GM12878 (cell line): ENCODE data around the gene TRIM45. TPM values are rescaled to one million over a fixed set of nuclear protein-coding genes. Genes with fewer than 3 reads are reported as not detected.

ENCODE experiments used
- ATAC-seq: fragments of 200-7000 bp; cut with Tn5 transposase; 3 replicates; pipeline ENCODE4 v1.9.1; 2020; ENCODE audit warnings: mild to moderate bottlenecking, moderate library complexity
- BruUV-seq: library from RNA; stranded (reverse); fragments of 400-500 nt; replicated peaks from 2 replicates; lab custom pipeline; 2021; lab: Mats Ljungman, UMichigan
- CTCF ChIA-PET: fragments of 300-600 bp; sonication (Branson Sonifier 250); formaldehyde crosslinking; extraction: SDS; loops from one replicate; lab custom pipeline; 2021; ENCODE audit warnings: inconsistent platforms; lab: Yijun Ruan, JAX
- POLR2A ChIA-PET: fragments of 350-600 bp; formaldehyde crosslinking; extraction: SDS; loops from one replicate; lab custom pipeline; 2021; ENCODE audit warnings: inconsistent platforms; lab: Charles Lee
- RAD21 ChIA-PET: fragments of 300-600 bp; sonication (Branson Sonifier 250); formaldehyde crosslinking; loops from one replicate; lab custom pipeline; 2023; ENCODE audit warnings: antibody characterized with exemption; ENCODE audit not compliant: unreplicated experiment; lab: Charles Lee
- SMC1A ChIA-PET: fragments of 300-600 bp; sonication (Branson Sonifier 250); formaldehyde crosslinking; loops from one replicate; lab custom pipeline; 2023; ENCODE audit not compliant: unreplicated experiment, uncharacterized antibody; lab: Charles Lee
- DNase-seq: peaks from one replicate; pipeline ENCODE4 v3.0.0-alpha.2; 2011; ENCODE audit warnings: low read depth, low spot score
- FAIRE-seq: peaks from 3 replicates; lab custom pipeline; 2011; peaks lifted over from hg19 to GRCh38; lab: Jason Lieb, UNC
- H2AFZ ChIP-seq: 2 replicates; pipeline ENCODE4 v1.6.0; 2011; ENCODE audit warnings: low read depth, low read length, control low read depth; ENCODE audit not compliant: control insufficient read depth
- H3K27ac ChIP-seq: 2 replicates; pipeline ENCODE4 v1.5.1; 2011; ENCODE audit warnings: control low read depth; ENCODE audit not compliant: control insufficient read depth, insufficient read depth
- H3K27me3 ChIP-seq, 2 experiments: replicated peaks in 1 of 2; 2 replicates each; pipeline versions ENCODE4 v1.6.0 to v1.6.1; 2011; ENCODE audit warnings: low read length in 1 of 2; ENCODE audit not compliant: control insufficient read depth in 2 of 2, insufficient read depth in 2 of 2
- H3K36me3 ChIP-seq, 2 experiments: 2 replicates each; pipeline ENCODE4 v1.5.1; 2011; ENCODE audit warnings: low read length in 1 of 2; ENCODE audit not compliant: control insufficient read depth in 2 of 2, insufficient read depth in 2 of 2
- H3K4me1 ChIP-seq: 2 replicates; pipeline ENCODE4 v1.6.1; 2011; ENCODE audit warnings: mild to moderate bottlenecking, low read length, moderate library complexity, mixed read lengths; ENCODE audit not compliant: control insufficient read depth, insufficient read depth
- H3K4me2 ChIP-seq: 2 replicates; pipeline ENCODE4 v1.6.0; 2011; ENCODE audit warnings: control low read depth; ENCODE audit not compliant: control insufficient read depth, insufficient read depth
- H3K4me3 ChIP-seq: fragments of 200-600 bp; sonication (generic); 2 replicates; pipeline ENCODE4 v1.5.1; 2016
- H3K79me2 ChIP-seq: 2 replicates; pipeline ENCODE4 v1.6.0; 2011; ENCODE audit warnings: low read length; ENCODE audit not compliant: control insufficient read depth, insufficient read depth
- H3K9ac ChIP-seq: 2 replicates; pipeline ENCODE4 v1.8.0; 2011; ENCODE audit warnings: low read length, control low read depth, mixed read lengths; ENCODE audit not compliant: control insufficient read depth, insufficient read depth
- H3K9me3 ChIP-seq: replicated peaks from 3 replicates; pipeline ENCODE4 v1.5.1; 2011; ENCODE audit warnings: mild to moderate bottlenecking, low read length; ENCODE audit not compliant: control insufficient read depth, insufficient read depth
- H4K20me1 ChIP-seq: 2 replicates; pipeline ENCODE4 v1.6.0; 2011; ENCODE audit not compliant: control insufficient read depth, insufficient read depth
- E2F8 ChIP-seq: fragments of 450-650 bp; IDR thresholded peaks from 2 replicates; pipeline ENCODE4 v1.6.1; 2018; ENCODE audit warnings: mild to moderate bottlenecking, low read depth, moderate library complexity; ENCODE audit not compliant: partially characterized antibody
- ETV6 ChIP-seq, 2 experiments: fragments of 450-650 bp in 1 of 2; IDR thresholded peaks in 1 of 2; conservative IDR thresholded peaks in 1 of 2; 2 replicates each; pipeline ENCODE4 v1.6.1; 2014; ENCODE audit warnings: antibody characterized with exemption in 1 of 2, borderline replicate concordance in 1 of 2, low read depth in 1 of 2, mild to moderate bottlenecking in 1 of 2, moderate library complexity in 1 of 2
- MYC ChIP-seq: IDR thresholded peaks from 2 replicates; pipeline ENCODE4 v1.6.1; 2011; ENCODE audit warnings: mild to moderate bottlenecking, low read length, moderate library complexity, inconsistent platforms; ENCODE audit not compliant: insufficient read depth, insufficient replicate concordance, insufficient read length, severe bottlenecking
- SMAD5 ChIP-seq: IDR thresholded peaks from 2 replicates; pipeline ENCODE4 v1.6.1; 2016; ENCODE audit warnings: antibody characterized with exemption, low read depth
- SMC3 ChIP-seq: IDR thresholded peaks from 2 replicates; pipeline ENCODE4 v1.6.1; 2011; ENCODE audit warnings: low read length, improper control_type of control experiment, borderline replicate concordance
- SUZ12 ChIP-seq: fragments of 200-600 bp; sonication (generic); IDR thresholded peaks from one replicate; pipeline ENCODE4 v1.6.1; 2018; ENCODE audit warnings: antibody characterized with exemption, mild to moderate bottlenecking; ENCODE audit not compliant: unreplicated experiment
- YBX1 ChIP-seq: fragments of 450-650 bp; IDR thresholded peaks from 2 replicates; pipeline ENCODE4 v1.6.1; 2016; ENCODE audit warnings: antibody characterized with exemption
- WGBS: methylation state at CpG from one replicate; pipeline ENCODE4 v1.1.6; 2016; ENCODE audit warnings: low lambda C conversion rate; ENCODE audit not compliant: insufficient replicate concordance, insufficient coverage; ENCODE audit errors: missing lambda C conversion rate; 5-methylcytosine and 5-hydroxymethylcytosine counted together
- in situ Hi-C: fragments of 300-500 bp; cut with MboI; formaldehyde crosslinking; loops from 9 replicates; pipeline ENCODE4 v1.14.3; 2018; ENCODE audit warnings: mixed read lengths
- intact Hi-C: fragments of 100-400 bp; cut with micrococcal nuclease; formaldehyde crosslinking; loops from one replicate; pipeline ENCODE4 v1.14.2; 2022; ENCODE audit not compliant: unreplicated experiment
- polyA plus RNA-seq, 11 experiments: library from polyadenylated mRNA; depleted of rRNA in 4 of 11; unstranded in 6 of 11; stranded (reverse) in 5 of 11; fragments of >200 nt; fragmentation: Nextera tagmentation in 4 of 11; fragmentation: Illumina TruSeq in 1 of 11; extraction: Ambion mirVana in 4 of 11; extraction: Trizol in 1 of 11; gene quantifications; 1 replicate in 1 of 11; 2 replicates in 10 of 11; pipeline versions ENCODE4 v1.2.1 to v1.2.3, GENCODE V29; 2011 to 2016; ENCODE audit warnings: inconsistent platforms in 2 of 11, missing spikeins in 2 of 11, low read depth in 1 of 11
- total RNA-seq, 4 experiments: library from RNA; depleted of rRNA in 3 of 4; stranded (reverse); fragments of >200 nt in 3 of 4; fragmentation: Illumina TruSeq in 1 of 4; extraction: Trizol in 1 of 4; gene quantifications; 2 replicates each; pipeline versions ENCODE4 v1.2.1 to v1.2.3, GENCODE V29; 2013 to 2021
- TF ChIP-seq, protein P1 (sequence below), 3 experiments: IDR thresholded peaks in 2 of 3; conservative IDR thresholded peaks in 1 of 3; 2 replicates each; pipeline ENCODE4 v1.5.1; 2011; ENCODE audit warnings: low read depth in 3 of 3, low read length in 3 of 3, mild to moderate bottlenecking in 3 of 3, control low read depth in 2 of 3, moderate library complexity in 2 of 3, inconsistent platforms in 1 of 3, mixed read lengths in 1 of 3; ENCODE audit not compliant: control insufficient read depth in 2 of 3, insufficient read depth in 1 of 3; ENCODE audit errors: extremely low read depth in 1 of 3

Gene TRIM45
- total and polyA plus RNA-seq, 10 of the 15 experiments (the other 5 are each of a cell fraction or from before 2014, with no cell fraction given): 0.31 to 0.86 (median 0.46) TPM

DNA sequence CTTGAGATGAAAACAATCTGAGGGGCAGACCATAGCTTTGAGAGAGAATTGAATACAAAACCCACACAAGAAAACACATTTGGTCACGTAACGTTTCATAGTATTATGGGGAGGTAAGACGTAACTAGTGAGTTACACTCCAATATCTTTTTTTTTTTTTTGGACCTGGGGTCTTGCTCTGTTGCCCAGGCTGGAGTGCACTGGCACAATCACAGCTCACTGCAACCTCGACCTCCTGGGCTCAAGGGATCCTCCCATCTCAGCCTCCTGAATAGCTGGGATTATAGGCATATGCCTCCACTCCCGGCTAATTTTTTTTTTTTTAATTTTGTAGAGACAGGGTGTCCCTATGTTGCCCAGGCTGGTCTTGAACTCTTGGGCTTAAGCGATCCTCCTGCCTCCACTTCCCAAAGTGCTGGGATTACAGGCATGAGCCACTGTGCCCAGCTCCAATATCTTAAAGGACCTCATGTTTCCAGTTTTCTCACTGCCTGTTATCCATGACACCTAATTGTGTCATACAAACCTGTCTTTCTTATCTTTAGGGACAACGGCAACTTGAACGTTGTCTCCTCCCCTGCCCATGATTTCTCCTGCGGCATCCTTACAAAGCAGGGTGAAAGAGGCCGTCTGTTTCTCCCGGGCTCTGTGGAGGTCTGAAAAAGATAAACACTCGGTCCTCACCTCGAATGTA, 5.3 kb downstream of the TRIM45 start (continued):
- TF ChIP-seq E2F8 (no peak), SMC3 (no peak)

- no peak overlapping the region for H3K9ac ChIP-seq
- WGBS: 48% methylated on average over 2 of the region's 2 CpGs
- FAIRE-seq (no peak), DNase-seq (no peak), ATAC-seq (0 out of 3 replicates have a peak, but pooled peaks have one; percentile 10)
- SMC1A ChIA-PET: interaction anchor here (0.8 to 1.0 kb wide), 5 partner anchors 8 to 41 kb away, joined by 3 read pairs; no protein-coding TSS in a partner anchor
- POLR2A ChIA-PET: no interaction called here
- H3K4me1 ChIP-seq: no peaks in the 10 kb centered on the region
- no TSS peak for BruUV-seq
- intact Hi-C loops (no loop called here), in situ Hi-C loops (no loop called here)
- H3K36me3 ChIP-seq: no peaks in the 10 kb centered on the region
- RAD21 ChIA-PET: no interaction called here
- no peak overlapping the region for H2AFZ ChIP-seq
- H3K27me3 ChIP-seq: no peaks in the 10 kb centered on the region
- H3K4me3 ChIP-seq: no peak overlapping the region
- TF ChIP-seq SMAD5: no peak
- no peak for TF ChIP-seq ETV6 (conservative IDR thresholded peaks at IDR 0.05 in 1 of 2, IDR thresholded peaks at IDR 0.05 in 1 of 2; ENCODE audit: borderline replicate concordance in 1 of 2, low read depth in 1 of 2)
- no peak for TF ChIP-seq SUZ12
- no peak for TF ChIP-seq MYC
- TF ChIP-seq, protein P1, sequence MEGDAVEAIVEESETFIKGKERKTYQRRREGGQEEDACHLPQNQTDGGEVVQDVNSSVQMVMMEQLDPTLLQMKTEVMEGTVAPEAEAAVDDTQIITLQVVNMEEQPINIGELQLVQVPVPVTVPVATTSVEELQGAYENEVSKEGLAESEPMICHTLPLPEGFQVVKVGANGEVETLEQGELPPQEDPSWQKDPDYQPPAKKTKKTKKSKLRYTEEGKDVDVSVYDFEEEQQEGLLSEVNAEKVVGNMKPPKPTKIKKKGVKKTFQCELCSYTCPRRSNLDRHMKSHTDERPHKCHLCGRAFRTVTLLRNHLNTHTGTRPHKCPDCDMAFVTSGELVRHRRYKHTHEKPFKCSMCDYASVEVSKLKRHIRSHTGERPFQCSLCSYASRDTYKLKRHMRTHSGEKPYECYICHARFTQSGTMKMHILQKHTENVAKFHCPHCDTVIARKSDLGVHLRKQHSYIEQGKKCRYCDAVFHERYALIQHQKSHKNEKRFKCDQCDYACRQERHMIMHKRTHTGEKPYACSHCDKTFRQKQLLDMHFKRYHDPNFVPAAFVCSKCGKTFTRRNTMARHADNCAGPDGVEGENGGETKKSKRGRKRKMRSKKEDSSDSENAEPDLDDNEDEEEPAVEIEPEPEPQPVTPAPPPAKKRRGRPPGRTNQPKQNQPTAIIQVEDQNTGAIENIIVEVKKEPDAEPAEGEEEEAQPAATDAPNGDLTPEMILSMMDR (IDR thresholded peaks at IDR 0.05 in 2 of 3, conservative IDR thresholded peaks at IDR 0.05 in 1 of 3; ENCODE audit: control insufficient read depth in 2 of 3, extremely low read depth in 1 of 3, insufficient read depth in 1 of 3, low read depth in 3 of 3, low read length in 3 of 3): no peak
- TF ChIP-seq YBX1: no peak
- H3K4me2 ChIP-seq: no peak overlapping the region
- CTCF ChIA-PET: interaction anchor here (0.7 to 3.6 kb wide), 4 partner anchors 10 to 34 kb away, joined by 3 to 23 read pairs (median 3); no protein-coding TSS in a partner anchor
- H3K27ac ChIP-seq: no peak overlapping the region
- no peaks in the 10 kb centered on the region for H3K9me3 ChIP-seq
- no peaks in the 10 kb centered on the region for H3K79me2 ChIP-seq
- H4K20me1 ChIP-seq: no peaks in the 10 kb centered on the region
These were observed 6.7 kb downstream of the TRIM45 start for GRCh38 chr1:117114877-117115276.
